ENCODE data around the gene CPB1.
A peak's percentile ranks its signal among the peaks of the same experiment; 100 is the strongest.

CPB1 gene

DNA sequence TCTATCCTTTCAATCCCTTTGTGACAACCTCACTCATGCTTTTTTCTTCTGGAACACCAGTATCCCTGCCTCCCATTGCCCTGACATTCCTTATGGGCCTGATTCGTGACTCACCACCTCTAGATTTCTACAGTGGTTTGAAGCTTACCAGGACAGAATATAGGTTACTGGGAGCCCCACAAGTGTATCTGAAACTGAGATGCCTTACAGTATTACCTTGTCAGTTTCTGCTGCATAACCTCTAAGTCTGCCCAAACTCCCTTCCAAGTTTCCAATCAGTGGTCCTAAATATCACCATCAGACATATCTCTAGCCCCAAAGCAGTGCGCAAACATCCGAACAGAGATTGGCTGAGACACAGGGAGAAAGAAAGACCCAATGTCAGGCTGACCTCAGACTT, 5.6 kb downstream of the CPB1 start:
- DNase-seq = no peak

DNA sequence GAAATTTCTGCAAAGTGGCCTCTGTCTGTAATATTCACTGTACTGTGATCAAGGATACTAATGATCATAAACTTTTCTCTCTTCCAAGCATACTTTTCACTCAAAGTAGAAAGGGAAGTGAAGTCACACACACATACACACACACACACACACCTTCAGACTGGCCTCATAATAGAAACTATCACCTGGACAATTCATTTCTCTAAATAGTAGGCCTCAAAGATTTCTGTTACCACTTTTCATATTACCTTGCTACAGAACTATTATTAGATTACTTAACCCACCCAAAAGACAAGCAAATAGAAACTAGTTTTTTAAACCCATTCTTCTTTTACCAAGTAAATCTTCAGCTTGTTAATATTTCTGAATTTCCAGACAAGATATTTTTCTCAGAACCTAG, 12.2 kb downstream of the CPB1 start:
- DNase-seq = no peak

DNA sequence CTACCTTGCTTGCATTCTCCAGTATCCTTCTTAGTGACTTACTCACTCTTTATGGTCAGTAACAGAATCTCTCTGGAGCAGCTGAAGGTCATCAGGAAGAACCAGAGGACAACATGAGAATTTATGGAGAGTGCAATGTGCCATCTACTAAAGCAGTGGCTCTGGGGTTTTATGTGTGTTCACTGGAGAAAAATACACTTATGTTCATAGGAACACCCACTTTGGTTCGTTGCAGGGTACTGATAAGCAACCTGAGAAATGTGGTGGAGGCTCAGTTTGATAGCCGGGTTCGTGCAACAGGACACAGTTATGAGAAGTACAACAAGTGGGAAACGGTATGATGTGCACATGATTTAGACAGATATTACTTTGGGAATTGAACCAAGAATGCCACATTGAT, 12.8 kb downstream of the CPB1 start:
- DNase-seq = no peak

DNA sequence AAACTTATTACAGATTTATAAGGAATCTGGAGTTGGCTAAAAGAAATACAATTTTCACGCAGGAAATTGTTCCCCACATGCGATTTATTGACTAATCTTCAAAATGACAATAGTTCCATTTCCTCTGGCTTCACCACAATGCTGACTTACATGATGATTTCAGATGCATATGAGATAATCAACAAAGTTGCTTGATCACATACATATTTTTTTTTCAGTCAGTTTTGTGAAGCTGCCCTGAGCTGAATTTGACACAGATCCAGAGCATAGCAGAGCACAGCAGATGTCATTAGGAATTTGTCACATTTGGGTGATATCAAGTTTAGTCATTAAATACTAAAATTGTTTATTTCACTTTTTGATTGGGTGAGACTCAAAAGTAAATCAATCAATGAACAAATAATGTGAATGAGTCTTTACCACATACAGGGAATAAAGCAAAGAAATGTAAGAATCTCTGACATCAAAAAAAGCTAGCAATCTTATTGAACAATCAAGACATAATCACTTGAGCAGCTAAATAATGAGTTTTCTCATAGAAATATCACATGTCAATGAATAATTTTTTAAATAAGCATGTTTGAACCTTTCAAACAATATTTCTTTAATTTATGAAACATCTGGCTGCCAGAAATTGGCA, 18.3 kb downstream of the CPB1 start:
- DNase-seq = no peak

DNA sequence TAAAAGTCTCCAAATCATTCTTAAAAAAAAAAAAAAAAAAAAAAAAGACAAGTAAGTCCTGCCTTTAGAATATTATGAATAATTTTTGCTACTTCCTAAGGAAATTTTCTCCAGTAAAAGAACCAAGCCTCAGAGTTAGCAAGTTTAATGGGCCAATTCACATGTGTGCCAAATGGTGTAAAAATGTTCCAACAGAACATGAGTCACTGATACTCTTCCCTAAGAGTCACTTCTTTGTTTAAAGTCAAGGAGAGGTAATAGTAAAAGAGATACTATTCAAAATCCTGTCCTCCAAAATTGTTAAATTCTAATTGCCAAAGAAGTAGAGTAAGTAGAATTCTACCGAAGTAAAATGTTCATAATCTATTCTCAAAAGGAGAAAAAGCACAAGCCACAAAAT, 19.7 kb downstream of the CPB1 start:
- no peak for DNase-seq

DNA sequence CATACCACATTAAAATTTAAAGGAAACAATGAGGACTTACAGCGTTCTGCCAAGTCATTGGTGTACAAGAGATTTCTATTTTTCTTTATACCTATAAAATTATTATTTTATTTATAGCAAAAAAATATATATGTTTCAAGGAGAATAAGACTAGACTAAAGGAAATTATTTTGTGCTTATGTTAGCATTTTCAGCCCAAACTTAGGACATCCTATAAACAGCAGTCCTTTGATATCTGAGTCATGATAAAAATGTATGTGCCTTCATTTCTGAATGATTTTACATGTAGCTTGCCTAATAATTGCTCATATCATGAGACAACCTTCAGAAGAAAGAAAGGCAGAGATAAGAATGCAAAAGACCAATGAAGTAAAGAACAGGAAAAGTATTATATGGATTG, 20.8 kb downstream of the CPB1 start:
- DNase-seq = no peak

DNA sequence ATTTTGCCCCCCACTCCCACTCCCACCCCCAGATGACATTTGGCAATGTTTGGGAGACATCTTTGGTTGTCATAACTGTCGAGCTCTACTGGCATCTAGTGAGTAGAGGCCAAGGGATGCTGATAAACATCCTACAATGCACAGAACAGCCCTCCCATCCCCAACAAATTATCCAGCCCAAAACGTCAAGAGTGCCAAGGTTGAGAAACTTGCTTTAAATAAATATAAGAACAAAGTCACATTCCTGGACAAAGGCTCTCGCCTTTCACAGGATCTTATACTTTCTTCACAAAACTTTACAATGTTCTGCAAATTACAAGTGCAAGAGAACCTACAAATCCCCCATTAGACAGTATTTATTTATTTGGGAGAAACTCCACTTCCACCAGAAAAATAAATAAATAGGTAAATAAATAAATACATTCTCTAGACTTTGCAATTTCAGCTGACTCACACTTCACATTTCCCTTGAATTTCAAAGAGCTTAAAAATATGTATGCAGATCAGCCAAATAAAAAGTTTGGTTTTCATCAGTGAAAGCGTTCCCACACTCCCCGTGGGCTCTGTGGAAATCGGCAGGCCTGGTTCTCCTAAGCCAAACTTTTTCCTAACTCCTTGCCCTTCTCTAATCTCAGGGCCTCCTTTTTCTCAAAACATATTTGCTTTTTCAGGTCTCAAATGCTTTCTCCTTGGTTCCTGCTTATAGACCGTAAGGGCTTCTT, 24.8 kb downstream of the CPB1 start:
- no peak for DNase-seq

DNA sequence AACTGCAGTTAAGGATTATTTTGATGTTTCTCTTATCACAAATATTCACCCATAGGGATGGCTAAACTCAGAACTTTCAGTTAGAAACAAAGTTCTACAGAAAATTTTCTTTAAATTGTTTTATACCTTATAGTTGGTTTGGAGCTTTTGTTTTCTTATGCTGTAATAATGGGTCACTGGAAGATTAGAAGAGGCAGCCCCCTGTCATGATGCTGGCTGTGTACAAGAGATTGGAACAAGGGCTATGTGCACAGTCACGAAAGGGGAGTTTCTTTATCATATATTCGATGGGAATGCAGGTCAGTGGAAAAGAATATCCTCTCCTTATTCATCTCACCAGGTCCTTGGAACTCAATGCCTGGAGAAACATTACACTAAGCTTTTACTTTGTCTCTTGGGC, 25.5 kb downstream of the CPB1 start:
- no peak for DNase-seq

DNA sequence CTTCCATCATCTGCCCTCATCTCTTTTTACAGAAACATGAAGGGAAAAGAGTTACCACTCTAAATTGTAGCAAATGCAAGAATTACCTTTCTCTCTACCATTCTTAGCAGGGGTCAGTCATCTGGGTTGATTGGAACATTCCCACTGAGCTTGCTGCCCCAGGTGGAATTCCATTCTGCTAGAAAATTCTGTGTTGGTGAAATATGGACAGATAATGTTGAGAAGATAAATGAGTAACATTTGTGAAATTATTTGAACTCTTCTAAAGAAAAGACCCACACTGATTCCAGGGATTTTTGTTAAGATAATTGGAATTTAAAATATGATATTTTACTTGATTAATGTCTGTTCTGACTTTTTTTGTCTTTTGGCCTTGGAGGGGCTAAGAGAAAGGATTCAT, 26.4 kb downstream of the CPB1 start:
- no peak for DNase-seq

DNA sequence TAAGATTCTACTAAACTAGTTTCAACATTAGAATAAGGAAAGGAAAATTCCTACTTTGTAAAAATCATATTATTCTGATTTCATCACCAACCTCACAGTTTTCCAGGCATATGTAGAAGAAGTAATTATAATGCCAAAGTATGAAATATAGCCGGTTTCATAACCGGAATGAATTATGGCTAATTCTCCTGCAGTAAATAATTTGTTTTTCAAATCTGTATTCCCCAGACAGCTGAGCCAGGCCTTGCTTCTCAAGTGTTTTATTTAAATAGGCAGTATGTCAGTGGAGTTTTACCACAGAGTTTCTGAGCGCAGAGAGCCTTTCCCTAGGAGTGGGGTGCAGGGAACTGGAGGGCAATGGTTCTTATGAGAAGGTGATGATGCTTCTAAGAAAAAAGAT, 28.8 kb downstream of the CPB1 start:
- DNase-seq = no peak

DNA sequence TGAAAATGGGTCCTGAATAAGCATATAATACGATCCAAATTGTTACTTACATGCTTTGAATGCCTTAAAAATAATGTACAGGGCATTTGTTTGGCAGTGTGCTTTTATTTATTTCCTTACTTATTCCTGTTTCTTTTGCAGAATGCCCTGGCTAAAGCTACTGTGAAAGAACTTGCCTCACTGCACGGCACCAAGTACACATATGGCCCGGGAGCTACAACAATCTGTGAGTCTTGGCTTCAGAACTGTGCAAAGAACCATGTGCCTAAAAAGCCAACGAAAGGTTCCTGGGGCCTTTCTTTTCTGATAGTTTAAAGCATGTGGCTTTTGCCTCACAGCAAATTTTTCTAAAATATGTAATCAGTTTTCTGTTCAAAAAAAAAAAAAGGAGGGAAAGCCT, 29.7 kb downstream of the CPB1 start:
- DNase-seq = no peak

DNA sequence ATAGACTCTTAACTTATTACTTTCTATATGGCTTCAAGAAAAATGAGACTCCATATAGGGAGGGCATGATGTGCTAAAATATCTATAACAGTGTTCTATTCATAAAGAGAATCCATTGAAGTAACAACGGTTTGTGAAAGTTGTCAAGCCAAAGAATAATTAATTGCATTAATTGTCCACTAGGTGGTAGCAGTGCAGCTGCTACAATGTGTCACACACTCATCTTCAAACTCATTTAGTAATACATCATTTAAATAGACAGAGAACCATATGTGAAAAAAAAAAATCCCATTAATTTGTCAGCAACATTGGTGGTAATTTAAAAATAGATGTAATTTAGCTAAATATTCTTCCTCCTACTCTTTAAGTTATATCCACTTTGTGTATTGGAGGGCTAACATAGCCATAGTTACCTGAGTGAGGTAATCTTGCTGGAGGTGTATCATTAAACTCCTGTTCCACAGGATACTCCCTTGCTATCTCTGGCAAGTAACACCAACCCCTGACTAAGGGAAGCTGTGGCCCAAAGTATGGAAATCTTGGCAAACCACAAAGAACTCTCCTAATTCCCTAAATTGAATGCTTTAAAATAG, 33.8 kb downstream of the CPB1 start:
- DNase-seq = peak; percentile 52

DNA sequence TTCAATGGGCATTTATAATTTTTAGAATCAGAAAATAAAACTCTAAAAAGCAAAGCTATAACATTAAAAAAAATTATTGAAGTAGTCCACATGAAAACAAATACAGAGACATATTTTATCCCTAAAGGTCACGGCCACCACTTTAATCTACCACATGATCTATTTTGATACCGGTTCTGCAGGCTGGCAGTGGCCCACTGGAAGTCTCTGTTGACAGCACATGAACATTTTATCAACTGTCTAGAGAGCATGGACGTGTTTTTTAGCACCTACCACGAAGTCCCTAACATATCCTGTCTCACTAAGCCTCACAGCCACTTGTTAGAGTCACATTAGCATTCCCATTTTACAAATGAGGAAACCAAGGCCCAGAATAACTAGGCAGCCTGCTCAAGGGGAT, 35.7 kb downstream of the CPB1 start:
- DNase-seq = no peak

DNA sequence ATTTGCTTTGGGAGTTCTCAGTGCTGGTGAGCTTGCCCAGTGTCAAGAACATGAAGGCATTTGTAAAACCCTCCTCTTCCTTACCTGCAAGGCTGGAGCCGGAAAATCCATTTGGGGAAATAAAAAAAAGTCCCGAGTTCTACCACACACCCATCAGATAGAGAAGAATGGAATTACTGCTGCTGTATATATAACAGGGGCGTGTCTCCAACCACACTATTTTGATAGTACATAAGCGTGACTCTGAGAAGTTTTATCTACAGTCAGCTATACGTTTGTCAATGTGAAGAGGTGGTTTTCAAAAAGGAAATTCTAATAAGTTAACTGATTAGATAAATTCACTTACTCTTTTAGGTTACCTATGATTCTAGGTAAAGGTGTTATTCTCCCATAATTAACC, 36.2 kb downstream of the CPB1 start:
- no peak for DNase-seq

DNA sequence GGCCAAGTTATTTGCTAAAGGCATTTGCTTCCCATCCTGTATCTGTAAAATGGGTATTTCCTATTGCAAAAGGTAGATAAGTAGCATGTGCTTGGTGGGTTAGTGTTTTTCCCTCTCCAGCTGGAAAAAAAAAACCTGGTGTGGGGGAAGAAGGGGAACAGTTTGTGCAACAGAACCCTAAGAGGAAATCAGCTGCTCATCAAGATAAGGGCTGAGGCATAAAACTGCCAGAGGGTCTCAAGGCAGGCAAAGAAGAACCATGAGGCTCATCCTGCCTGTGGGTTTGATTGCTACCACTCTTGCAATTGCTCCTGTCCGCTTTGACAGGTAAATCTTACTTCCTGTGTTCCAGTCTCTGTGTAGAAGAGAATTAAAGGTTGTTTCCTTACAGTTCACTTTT, 37.4 kb downstream of the CPB1 start, which contains the start of gene CPA3:
TSS of gene CPA3 (plus strand) at position 248 of the 400 bp plus-strand sequence. CDS start at position 260, 12 bp downstream.
- no peak for DNase-seq

DNA sequence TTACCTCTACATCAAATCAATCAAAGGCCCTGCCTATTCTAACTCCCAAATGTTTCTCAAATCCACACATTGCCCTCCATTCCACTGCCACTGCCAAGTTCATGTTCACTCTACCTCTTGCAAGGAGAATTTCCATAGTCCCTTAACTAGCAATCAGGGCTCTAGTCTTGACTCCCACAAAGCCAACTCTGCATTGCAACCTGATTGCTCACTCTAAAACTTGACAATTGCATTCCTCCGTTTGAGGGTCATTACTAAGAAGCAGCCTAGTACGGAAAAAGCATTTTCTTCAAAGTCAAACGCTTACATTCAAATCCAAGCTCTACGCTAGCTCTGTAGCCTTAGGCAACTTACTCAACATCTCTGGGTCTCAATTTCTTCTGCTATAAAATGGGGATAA, 38.6 kb downstream of the CPB1 start:
- no peak for DNase-seq

DNA sequence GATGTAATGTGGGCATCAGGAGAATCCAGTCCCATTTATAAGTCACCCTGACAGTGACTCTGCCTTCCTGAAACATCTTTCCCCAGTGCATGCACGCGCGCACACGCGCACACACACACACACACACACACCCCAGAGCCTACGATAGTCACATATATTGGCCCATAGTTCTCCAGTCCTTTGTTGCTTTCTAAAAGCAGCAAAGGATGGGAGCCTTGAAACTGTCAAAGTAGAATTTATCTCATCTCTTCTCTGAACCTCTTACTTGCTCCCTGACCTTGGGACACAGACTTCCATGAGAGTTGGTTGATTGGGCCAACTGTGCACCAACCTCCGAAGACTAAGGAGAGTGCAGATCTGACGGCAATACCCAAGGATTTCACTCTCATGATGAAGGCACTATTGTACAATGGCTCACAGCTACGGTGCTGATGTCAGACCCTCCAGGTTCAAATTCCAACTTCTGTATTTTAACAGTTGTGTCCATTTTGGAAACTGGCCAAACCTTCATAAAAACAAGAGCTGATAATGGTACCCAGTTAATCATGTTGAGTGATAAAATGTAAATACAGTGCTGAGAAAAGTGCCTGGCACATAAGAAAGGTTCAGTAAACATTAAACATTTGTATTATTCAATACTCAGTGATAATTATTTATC, 45.8 kb downstream of the CPB1 start:
- peak; percentile 93 for DNase-seq

DNA sequence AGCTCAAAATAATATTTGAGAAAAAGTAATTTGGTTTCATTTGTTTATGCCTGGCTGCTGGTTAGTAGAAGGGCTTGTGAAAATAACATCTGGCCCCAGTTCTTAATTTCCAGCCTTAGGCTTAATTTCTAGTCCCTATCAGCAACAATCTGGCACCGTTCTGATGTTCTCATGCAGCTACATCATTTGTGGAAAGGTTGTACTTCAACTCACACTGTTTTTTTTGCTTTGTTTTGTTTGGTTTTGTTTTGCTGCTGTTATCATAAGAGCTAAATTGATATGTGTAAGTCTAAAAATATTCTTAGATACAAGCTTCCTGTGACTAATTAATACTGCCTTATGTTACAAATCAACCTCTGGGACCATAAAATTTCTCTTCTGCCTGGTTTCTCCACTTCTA, 46.4 kb downstream of the CPB1 start:
- peak; percentile 77 for DNase-seq

DNA sequence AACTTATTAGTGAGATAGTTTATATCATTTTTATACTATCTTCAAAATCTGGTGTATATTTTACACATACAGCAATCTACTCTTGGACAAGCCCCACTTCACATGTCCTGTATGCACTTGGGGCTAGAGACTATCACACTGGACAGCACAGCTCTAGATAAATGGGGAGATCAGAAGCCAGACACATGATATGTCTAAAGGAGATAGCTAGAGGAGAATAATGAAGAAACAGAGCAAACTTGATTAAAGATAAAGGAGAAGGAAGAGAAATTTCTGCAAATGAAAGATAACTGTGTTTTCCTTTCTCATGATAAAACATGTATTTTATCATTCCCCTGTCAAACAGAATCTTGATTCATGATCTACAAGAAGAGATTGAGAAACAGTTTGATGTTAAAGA, 50.5 kb downstream of the CPB1 start:
- no peak for DNase-seq

DNA sequence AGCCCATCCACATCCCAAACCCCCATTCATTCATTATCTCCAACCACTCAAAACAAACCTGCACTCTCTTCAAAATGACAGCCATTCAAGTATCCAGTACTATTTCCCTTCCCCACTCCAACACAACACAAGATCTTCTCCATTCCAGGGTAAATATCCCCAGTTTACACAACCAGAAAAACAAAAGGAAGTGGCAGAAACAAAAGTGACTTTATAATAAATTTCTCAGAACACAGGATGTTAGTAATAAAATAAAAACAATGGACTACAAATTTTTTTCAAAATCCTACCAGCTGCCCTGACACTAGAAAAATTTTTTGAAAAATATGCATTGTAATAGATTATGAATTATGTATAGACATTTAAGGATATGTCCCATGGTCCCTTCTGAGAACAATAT, 51.6 kb downstream of the CPB1 start:
- no peak for DNase-seq

DNA sequence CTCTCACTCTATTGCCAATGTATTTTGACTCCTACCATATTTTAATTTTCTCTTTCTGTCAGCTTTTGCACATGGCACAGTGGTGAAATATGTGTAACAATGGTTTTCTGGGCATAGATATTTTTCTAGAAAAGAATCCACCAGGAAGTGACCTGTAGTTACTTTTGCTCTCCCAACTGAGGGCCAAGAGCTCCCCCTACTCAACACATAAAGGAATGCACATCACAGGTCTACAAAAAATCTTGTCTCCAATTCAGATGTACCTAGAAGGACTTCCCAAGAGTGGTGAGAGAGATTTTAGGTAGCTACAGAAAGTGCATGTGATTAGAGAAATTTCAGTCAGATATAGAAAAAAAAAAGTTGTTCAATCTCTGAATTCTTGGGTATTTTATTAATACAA, 53.1 kb downstream of the CPB1 start:
- DNase-seq = no peak

DNA sequence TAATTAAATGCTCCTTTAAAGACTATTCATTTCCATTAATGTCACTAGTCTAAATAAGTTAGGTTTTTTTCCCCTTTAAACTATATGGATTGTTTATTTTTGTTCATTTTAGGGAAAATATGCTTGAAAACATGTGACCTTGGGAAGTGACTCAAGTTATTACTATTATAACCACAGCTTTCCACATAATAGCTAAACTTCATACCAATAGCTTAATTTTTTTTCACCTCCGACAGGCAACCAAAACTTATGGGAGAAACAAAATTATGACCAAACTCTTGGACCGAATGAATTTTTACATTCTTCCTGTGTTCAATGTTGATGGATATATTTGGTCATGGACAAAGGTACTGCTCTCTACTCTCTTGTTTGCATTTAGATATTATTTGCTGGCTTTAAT, 53.7 kb downstream of the CPB1 start:
- DNase-seq = no peak

DNA sequence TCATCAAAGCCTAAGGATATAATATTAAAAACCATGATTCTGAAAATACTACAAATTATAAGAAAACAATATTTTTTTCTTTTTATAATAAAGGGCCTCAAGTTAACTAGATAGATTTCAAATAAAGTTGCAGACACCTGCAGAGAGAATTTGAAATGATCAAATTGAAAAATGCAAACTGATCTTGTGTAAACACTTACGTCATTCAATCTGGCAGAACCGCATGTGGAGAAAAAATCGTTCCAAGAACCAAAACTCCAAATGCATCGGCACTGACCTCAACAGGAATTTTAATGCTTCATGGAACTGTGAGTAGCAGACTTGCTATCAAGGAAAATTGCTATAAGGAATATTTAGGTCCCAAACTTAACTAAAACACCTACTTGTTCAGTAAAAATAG, 54.7 kb downstream of the CPB1 start:
- DNase-seq = peak; percentile 20

DNA sequence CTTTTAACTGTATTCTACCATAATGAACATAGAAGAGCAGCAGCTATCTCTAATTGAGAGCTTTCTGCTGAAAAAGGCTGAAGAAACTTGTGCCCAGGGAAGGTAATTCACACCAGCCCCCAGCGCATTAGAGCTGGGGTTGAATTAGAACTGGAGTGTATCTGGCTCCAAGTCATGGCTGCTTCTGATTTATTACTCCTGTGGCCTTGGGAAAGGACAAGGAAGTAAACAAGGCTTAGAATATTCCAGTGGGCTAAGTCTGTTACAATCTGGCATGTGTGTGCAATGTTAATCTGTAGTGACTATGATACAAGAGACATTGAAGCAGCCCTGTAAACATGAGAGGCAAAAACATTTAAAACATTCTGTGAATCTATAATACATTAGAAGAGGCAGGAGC, 55.6 kb downstream of the CPB1 start:
- no peak for DNase-seq

All from NCI-H774 (cell line).